Fibroblast of mammary gland (primary cell): Measurements from ENCODE around the gene ACOXL.

Experiments used
- DNase-seq: peaks from one replicate; pipeline ENCODE4 v3.0.0-alpha.2; 2010; ENCODE audit warnings: low read depth
- H3K4me3 ChIP-seq: 2 replicates; pipeline ENCODE4 v1.5.1; 2011; ENCODE audit warnings: low read depth, mild to moderate bottlenecking, low read length, moderate library complexity; ENCODE audit not compliant: control insufficient read depth
- CTCF ChIP-seq: conservative IDR thresholded peaks from 2 replicates; pipeline ENCODE4 v1.5.1; 2011; ENCODE audit warnings: low read depth, low read length, inconsistent platforms; ENCODE audit not compliant: control insufficient read depth, insufficient read depth

Gene ACOXL

GRCh38 chr2:111015283-111015995, 283.1 kb downstream of the ACOXL start:
- H3K4me3 ChIP-seq: no peak overlapping the region
- DNase-seq: no peak
- TF ChIP-seq CTCF: no peak

- no peak overlapping the region for H3K4me3 ChIP-seq
- no peak for TF ChIP-seq CTCF
- no peak for DNase-seq
Measured at GRCh38 chr2:111017034-111017622, 284.8 kb downstream of the ACOXL start.

- no peak for DNase-seq
- H3K4me3 ChIP-seq: no peak overlapping the region
- no peak for TF ChIP-seq CTCF
Measured at GRCh38 chr2:111017909-111018308, 285.5 kb downstream of the ACOXL start.

- DNase-seq: no peak
- TF ChIP-seq CTCF: no peak
- H3K4me3 ChIP-seq: no peak overlapping the region
Measured at GRCh38 chr2:111019381-111019780, 287.0 kb downstream of the ACOXL start.

GRCh38 chr2:111022633-111023032, 290.3 kb downstream of the ACOXL start:
- no peak for DNase-seq
- no peak for TF ChIP-seq CTCF
- no peak overlapping the region for H3K4me3 ChIP-seq

GRCh38 chr2:111024496-111024895, 292.1 kb downstream of the ACOXL start:
- H3K4me3 ChIP-seq: no peak overlapping the region
- DNase-seq: no peak
- TF ChIP-seq CTCF: no peak
